Fibroblast of skin of right quadriceps (primary cell): Measurements from ENCODE around the gene FHOD3.

ENCODE experiments used
- DNase-seq: peaks from one replicate; pipeline ENCODE4 v3.0.0-alpha.2; 2013

Gene FHOD3

GRCh38 chr18:36490897-36491296 lies 193.4 kb downstream of the FHOD3 start:
- DNase-seq, result no peak

GRCh38 chr18:36492604-36493329 lies 195.3 kb downstream of the FHOD3 start:
- DNase-seq, result no peak

GRCh38 chr18:36493349-36494159 lies 196.0 kb downstream of the FHOD3 start:
- peak; percentile 25 for DNase-seq

- DNase-seq, result no peak
Measured at GRCh38 chr18:36494160-36494437, 196.6 kb downstream of the FHOD3 start.

GRCh38 chr18:36496022-36496421 lies 198.5 kb downstream of the FHOD3 start:
- no peak for DNase-seq

GRCh38 chr18:36499938-36500337 lies 202.4 kb downstream of the FHOD3 start:
- no peak for DNase-seq

GRCh38 chr18:36501100-36501499 lies 203.6 kb downstream of the FHOD3 start:
- DNase-seq, result no peak

GRCh38 chr18:36503477-36503876 lies 206.0 kb downstream of the FHOD3 start:
- DNase-seq, result no peak

- no peak for DNase-seq
Measured at GRCh38 chr18:36504928-36505327, 207.4 kb downstream of the FHOD3 start.

GRCh38 chr18:36505665-36506064 lies 208.2 kb downstream of the FHOD3 start:
- DNase-seq, result no peak

- no peak for DNase-seq
Measured at GRCh38 chr18:36509646-36510197, 212.2 kb downstream of the FHOD3 start.

- peak; percentile 8 for DNase-seq
Measured at GRCh38 chr18:36511791-36512352, 214.4 kb downstream of the FHOD3 start.

- DNase-seq, result peak; percentile 11
Measured at GRCh38 chr18:36513556-36513955, 216.0 kb downstream of the FHOD3 start.

GRCh38 chr18:36514778-36515177 lies 217.3 kb downstream of the FHOD3 start:
- no peak for DNase-seq

- DNase-seq, result no peak
Measured at GRCh38 chr18:36516258-36516657, 218.7 kb downstream of the FHOD3 start.

- DNase-seq, result no peak
Measured at GRCh38 chr18:36516726-36517125, 219.2 kb downstream of the FHOD3 start.

- DNase-seq, result no peak
Measured at GRCh38 chr18:36518839-36519238, 221.3 kb downstream of the FHOD3 start.

- no peak for DNase-seq
Measured at GRCh38 chr18:36519358-36519757, 221.8 kb downstream of the FHOD3 start.

- no peak for DNase-seq
Measured at GRCh38 chr18:36522509-36522908, 225.0 kb downstream of the FHOD3 start.

GRCh38 chr18:36525913-36526312 lies 228.4 kb downstream of the FHOD3 start:
- DNase-seq, result no peak

GRCh38 chr18:36526611-36527010 lies 229.1 kb downstream of the FHOD3 start:
- no peak for DNase-seq

- DNase-seq, result no peak
Measured at GRCh38 chr18:36527051-36527450, 229.5 kb downstream of the FHOD3 start.

- DNase-seq, result no peak
Measured at GRCh38 chr18:36527740-36528455, 230.4 kb downstream of the FHOD3 start.
